HepG2 (cell line): ENCODE measurements around the gene UBL7. TPM values are rescaled to one million over a fixed set of nuclear protein-coding genes. Genes with fewer than 3 reads are reported as not detected.

Experiments
- ARNT ChIP-seq: fragments of 450-650 bp; IDR thresholded peaks from 2 replicates; pipeline ENCODE4 v1.6.1; 2017
- CREM ChIP-seq, 2 experiments: sonication (generic) in 1 of 2; formaldehyde crosslinking in 1 of 2; IDR thresholded peaks; 2 replicates each; pipeline versions ENCODE4 v1.4.0 to v1.6.1; 2016 to 2020; ENCODE audit warnings: antibody characterized with exemption in 1 of 2, mild to moderate bottlenecking in 1 of 2, missing genetic modification reagents in 1 of 2
- EHMT2 ChIP-seq: fragments of 200-600 bp; sonication (generic); IDR thresholded peaks from 2 replicates; pipeline ENCODE4 v1.7.0; 2017; ENCODE audit warnings: antibody characterized with exemption, low read depth, low read length, borderline replicate concordance
- NFYC ChIP-seq: IDR thresholded peaks from 2 replicates; pipeline ENCODE4 v1.6.1; 2016; ENCODE audit warnings: missing genetic modification reagents, missing compliant biosample characterization
- SRSF1 ChIP-seq: fragments of 200-400 bp; formaldehyde crosslinking; optimal IDR thresholded peaks from 2 replicates; pipeline ENCODE3; 2017; ENCODE audit warnings: mild to moderate bottlenecking, low read depth, low read length, moderate library complexity
- TAF15 ChIP-seq: fragments of 200-400 bp; formaldehyde crosslinking; IDR thresholded peaks from one replicate; pipeline ENCODE4 v1.6.1; 2018; ENCODE audit warnings: mild to moderate bottlenecking, low read depth, low read length; ENCODE audit not compliant: poor library complexity, severe bottlenecking
- TBX2 ChIP-seq: sonication (generic); formaldehyde crosslinking; IDR thresholded peaks from 2 replicates; pipeline ENCODE4 v1.5.0; 2020; ENCODE audit warnings: missing genetic modification reagents, mild to moderate bottlenecking, borderline replicate concordance
- TEAD3 ChIP-seq: optimal IDR thresholded peaks from 2 replicates; pipeline ENCODE3; 2016; ENCODE audit warnings: borderline replicate concordance
- ZNF296 ChIP-seq: sonication (generic); formaldehyde crosslinking; conservative IDR thresholded peaks from 2 replicates; pipeline ENCODE4 v1.5.0; 2020; ENCODE audit warnings: mild to moderate bottlenecking, missing genetic modification reagents
- ZNF7 ChIP-seq: IDR thresholded peaks from 2 replicates; pipeline ENCODE4 v1.6.1; 2016; ENCODE audit warnings: missing biosample characterization, missing genetic modification reagents
- ZNF816 ChIP-seq: sonication (generic); formaldehyde crosslinking; IDR thresholded peaks from 2 replicates; pipeline ENCODE4 v1.8.0; 2022; ENCODE audit warnings: missing genetic modification reagents, mild to moderate bottlenecking, borderline replicate concordance
- ZNF839 ChIP-seq: sonication (generic); formaldehyde crosslinking; IDR thresholded peaks from 2 replicates; pipeline ENCODE4 v1.4.0; 2020; ENCODE audit warnings: missing genetic modification reagents, mild to moderate bottlenecking, borderline replicate concordance
- ZNF883 ChIP-seq: sonication (generic); formaldehyde crosslinking; IDR thresholded peaks from 2 replicates; pipeline ENCODE4 v1.5.1; 2020; ENCODE audit warnings: mild to moderate bottlenecking, missing genetic modification reagents; ENCODE audit errors: not compliant biosample characterization
- polyA plus RNA-seq, 8 experiments: library from polyadenylated mRNA; depleted of rRNA in 3 of 8; stranded (reverse) in 7 of 8; unstranded in 1 of 8; fragments of >200 nt; fragmentation: Illumina TruSeq in 4 of 8; extraction: Trizol in 4 of 8; gene quantifications; 2 replicates each; pipeline versions ENCODE4 v1.2.1 to v1.2.3, GENCODE V29; 2011 to 2016; ENCODE audit warnings: low read depth in 4 of 8, missing spikeins in 1 of 8, mixed read lengths in 1 of 8; ENCODE audit not compliant: insufficient read depth in 1 of 8
- total RNA-seq, 5 experiments: library from RNA; depleted of rRNA; stranded (reverse); fragments of >200 nt; fragmentation: Illumina TruSeq; extraction: Trizol; gene quantifications; 2 replicates each; pipeline ENCODE4 v1.2.3, GENCODE V29; 2016; ENCODE audit warnings: low read depth in 1 of 5
- TF ChIP-seq, protein P1 (sequence below): sonication (generic); formaldehyde crosslinking; IDR thresholded peaks from 2 replicates; pipeline ENCODE4 v1.8.0; 2022; ENCODE audit warnings: missing genetic modification reagents, low read depth, mild to moderate bottlenecking, borderline replicate concordance
- TF ChIP-seq, protein P2 (sequence below): sonication (generic); formaldehyde crosslinking; IDR thresholded peaks from 2 replicates; pipeline ENCODE4 v1.8.0; 2022; ENCODE audit warnings: mild to moderate bottlenecking, missing genetic modification reagents
- TF ChIP-seq, protein P3 (sequence below): sonication (generic); formaldehyde crosslinking; IDR thresholded peaks from 2 replicates; pipeline ENCODE4 v1.5.0; 2020; ENCODE audit warnings: missing genetic modification reagents
- TF ChIP-seq, protein P4 (sequence below), 2 experiments: IDR thresholded peaks; 2 replicates each; pipeline ENCODE4 v1.6.1; 2011 to 2012; ENCODE audit warnings: low read length in 2 of 2, borderline replicate concordance in 1 of 2, low read depth in 1 of 2, mild to moderate bottlenecking in 1 of 2, moderate library complexity in 1 of 2
- TF ChIP-seq, protein P5 (sequence below): sonication (generic); formaldehyde crosslinking; IDR thresholded peaks from 2 replicates; pipeline ENCODE4 v1.4.0; 2020; ENCODE audit warnings: missing genetic modification reagents, low read depth, mild to moderate bottlenecking, borderline replicate concordance
- TF ChIP-seq, protein P6 (sequence below): IDR thresholded peaks from 2 replicates; pipeline ENCODE4 v1.6.1; 2016; ENCODE audit warnings: missing biosample characterization, missing genetic modification reagents, low read depth
- TF ChIP-seq, protein P7 (sequence below): sonication (generic); formaldehyde crosslinking; IDR thresholded peaks from 2 replicates; pipeline ENCODE4 v1.5.0; 2020; ENCODE audit warnings: missing genetic modification reagents

The UBL7 gene
- total and polyA plus RNA-seq, 2 of the 13 experiments (the other 11 are each of a cell fraction or from before 2014, with no cell fraction given): 55.0 to 63.5 TPM

DNA sequence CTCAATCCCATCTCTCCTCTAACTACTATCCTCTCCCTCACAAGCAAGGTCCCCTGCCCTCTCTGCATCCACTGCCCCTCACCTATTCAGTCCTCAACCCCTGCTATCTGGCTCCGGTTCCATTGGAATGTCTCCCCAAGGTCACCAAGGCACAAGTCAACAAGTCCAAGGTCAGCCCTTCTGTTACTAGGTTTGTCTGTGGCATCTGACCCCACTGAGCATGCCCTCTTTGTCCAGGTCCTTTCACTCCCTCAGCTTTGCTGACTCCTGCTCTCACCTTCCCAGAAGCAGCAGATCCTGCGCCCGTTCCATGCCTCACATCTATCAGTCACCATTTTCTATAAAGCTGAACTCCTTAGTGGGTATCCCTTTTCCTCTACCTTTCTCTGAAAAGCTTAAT, 18.9 kb downstream of the UBL7 start (continued):
- TF ChIP-seq, protein P1, sequence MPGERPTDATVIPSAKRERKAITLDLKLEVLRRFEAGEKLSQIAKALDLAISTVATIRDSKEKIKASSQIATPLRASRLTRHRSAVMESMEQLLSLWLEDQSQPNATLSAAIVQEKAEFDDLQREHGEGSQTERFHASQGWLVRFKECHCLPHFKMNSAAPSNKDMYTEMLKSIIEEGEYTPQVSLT (CRISPR knock-in tag): no peak
- TF ChIP-seq, protein P2, sequence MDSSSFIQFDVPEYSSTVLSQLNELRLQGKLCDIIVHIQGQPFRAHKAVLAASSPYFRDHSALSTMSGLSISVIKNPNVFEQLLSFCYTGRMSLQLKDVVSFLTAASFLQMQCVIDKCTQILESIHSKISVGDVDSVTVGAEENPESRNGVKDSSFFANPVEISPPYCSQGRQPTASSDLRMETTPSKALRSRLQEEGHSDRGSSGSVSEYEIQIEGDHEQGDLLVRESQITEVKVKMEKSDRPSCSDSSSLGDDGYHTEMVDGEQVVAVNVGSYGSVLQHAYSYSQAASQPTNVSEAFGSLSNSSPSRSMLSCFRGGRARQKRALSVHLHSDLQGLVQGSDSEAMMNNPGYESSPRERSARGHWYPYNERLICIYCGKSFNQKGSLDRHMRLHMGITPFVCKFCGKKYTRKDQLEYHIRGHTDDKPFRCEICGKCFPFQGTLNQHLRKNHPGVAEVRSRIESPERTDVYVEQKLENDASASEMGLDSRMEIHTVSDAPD (CRISPR knock-in tag): no peak; the same call in 1 of the 2 replicates
- no peak for TF ChIP-seq ZNF816
- no peak for TF ChIP-seq ARNT
- no peak for TF ChIP-seq ZNF296
- TF ChIP-seq, protein P3, sequence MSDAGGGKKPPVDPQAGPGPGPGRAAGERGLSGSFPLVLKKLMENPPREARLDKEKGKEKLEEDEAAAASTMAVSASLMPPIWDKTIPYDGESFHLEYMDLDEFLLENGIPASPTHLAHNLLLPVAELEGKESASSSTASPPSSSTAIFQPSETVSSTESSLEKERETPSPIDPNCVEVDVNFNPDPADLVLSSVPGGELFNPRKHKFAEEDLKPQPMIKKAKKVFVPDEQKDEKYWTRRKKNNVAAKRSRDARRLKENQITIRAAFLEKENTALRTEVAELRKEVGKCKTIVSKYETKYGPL (CRISPR knock-in tag): no peak
- no peak for TF ChIP-seq ZNF839 (CRISPR knock-in tag)
- TF ChIP-seq TEAD3: peak; percentile 96
- no peak for TF ChIP-seq EHMT2
- TF ChIP-seq TBX2 (CRISPR knock-in tag): peak; percentile 82
- TF ChIP-seq ZNF7 (CRISPR knock-in tag): no peak
- no peak for TF ChIP-seq NFYC (CRISPR knock-in tag)
- TF ChIP-seq, protein P4, sequence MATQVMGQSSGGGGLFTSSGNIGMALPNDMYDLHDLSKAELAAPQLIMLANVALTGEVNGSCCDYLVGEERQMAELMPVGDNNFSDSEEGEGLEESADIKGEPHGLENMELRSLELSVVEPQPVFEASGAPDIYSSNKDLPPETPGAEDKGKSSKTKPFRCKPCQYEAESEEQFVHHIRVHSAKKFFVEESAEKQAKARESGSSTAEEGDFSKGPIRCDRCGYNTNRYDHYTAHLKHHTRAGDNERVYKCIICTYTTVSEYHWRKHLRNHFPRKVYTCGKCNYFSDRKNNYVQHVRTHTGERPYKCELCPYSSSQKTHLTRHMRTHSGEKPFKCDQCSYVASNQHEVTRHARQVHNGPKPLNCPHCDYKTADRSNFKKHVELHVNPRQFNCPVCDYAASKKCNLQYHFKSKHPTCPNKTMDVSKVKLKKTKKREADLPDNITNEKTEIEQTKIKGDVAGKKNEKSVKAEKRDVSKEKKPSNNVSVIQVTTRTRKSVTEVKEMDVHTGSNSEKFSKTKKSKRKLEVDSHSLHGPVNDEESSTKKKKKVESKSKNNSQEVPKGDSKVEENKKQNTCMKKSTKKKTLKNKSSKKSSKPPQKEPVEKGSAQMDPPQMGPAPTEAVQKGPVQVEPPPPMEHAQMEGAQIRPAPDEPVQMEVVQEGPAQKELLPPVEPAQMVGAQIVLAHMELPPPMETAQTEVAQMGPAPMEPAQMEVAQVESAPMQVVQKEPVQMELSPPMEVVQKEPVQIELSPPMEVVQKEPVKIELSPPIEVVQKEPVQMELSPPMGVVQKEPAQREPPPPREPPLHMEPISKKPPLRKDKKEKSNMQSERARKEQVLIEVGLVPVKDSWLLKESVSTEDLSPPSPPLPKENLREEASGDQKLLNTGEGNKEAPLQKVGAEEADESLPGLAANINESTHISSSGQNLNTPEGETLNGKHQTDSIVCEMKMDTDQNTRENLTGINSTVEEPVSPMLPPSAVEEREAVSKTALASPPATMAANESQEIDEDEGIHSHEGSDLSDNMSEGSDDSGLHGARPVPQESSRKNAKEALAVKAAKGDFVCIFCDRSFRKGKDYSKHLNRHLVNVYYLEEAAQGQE (IDR thresholded peaks at IDR 0.05; ENCODE audit: borderline replicate concordance in 1 of 2, low read depth in 1 of 2, low read length in 2 of 2): peak in 1 of 2 experiments; percentile 44; a peak in 1 of 4 replicates
- TF ChIP-seq CREM (IDR thresholded peaks at IDR 0.05): peak; percentile 54; the same call in 1 of the 2 replicates
- no peak for TF ChIP-seq CREM (CRISPR knock-in tag; IDR thresholded peaks at IDR 0.05)
- TF ChIP-seq ZNF883 (CRISPR knock-in tag): no peak
- TF ChIP-seq SRSF1: no peak
- TF ChIP-seq, protein P5, sequence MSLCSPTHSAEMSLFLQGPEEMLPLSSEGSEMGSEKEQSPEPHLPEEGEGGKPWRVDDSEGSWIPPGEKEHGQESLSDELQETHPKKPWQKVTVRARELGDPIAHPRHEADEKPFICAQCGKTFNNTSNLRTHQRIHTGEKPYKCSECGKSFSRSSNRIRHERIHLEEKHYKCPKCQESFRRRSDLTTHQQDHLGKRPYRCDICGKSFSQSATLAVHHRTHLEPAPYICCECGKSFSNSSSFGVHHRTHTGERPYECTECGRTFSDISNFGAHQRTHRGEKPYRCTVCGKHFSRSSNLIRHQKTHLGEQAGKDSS (CRISPR knock-in tag): no peak
- TF ChIP-seq, protein P6, sequence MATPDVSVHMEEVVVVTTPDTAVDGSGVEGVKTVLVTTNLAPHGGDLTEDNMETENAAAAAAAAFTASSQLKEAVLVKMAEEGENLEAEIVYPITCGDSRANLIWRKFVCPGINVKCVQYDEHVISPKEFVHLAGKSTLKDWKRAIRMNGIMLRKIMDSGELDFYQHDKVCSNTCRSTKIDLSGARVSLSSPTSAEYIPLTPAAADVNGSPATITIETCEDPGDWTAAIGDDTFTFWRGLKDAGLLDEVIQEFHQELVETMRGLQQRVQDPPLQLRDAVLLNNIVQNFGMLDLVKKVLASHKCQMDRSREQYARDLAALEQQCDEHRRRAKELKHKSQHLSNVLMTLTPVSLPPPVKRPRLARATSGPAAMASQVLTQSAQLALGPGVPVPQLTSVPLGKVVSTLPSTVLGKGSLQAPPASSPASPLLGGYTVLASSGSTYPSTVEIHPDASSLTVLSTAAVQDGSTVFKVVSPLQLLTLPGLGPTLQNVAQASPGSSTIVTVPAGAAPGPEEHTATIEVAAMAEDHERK (CRISPR knock-in tag): no peak
- TF ChIP-seq TAF15: no peak
- TF ChIP-seq, protein P7, sequence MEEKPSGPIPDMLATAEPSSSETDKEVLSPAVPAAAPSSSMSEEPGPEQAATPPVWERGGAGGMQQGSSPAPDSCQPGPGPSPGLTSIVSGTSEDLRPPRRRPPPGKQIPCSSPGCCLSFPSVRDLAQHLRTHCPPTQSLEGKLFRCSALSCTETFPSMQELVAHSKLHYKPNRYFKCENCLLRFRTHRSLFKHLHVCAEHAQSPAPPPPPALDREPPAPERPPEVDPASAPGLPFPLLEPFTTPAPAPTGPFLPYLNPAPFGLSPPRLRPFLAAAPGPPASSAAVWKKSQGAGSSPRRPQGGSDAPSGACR (CRISPR knock-in tag): no peak
